NCI-H524 treated with DMSO at 0.1 percent for 48 hours (cell line): ENCODE data around the gene SPECC1.
"Not testable (repeated sequence)": the region's sequence is repeated elsewhere in the genome, so short reads cannot be mapped to it uniquely, and the experiment has no call there.

ENCODE experiments used
- DNase-seq: peaks from one replicate; lab custom pipeline; 2025; lab: John Stamatoyannopoulos, UW

Gene SPECC1

GRCh38 chr17:20313306-20313705 lies 304.1 kb downstream of the SPECC1 start:
- DNase-seq: no peak

- no peak for DNase-seq
Observed at GRCh38 chr17:20313891-20314290, 304.7 kb downstream of the SPECC1 start.

- DNase-seq: no peak
Observed at GRCh38 chr17:20314834-20315233, 305.7 kb downstream of the SPECC1 start.

GRCh38 chr17:20315311-20315710 lies 306.2 kb downstream of the SPECC1 start:
- DNase-seq: no peak

- DNase-seq: no peak
Observed at GRCh38 chr17:20315821-20316220, 306.7 kb downstream of the SPECC1 start.

GRCh38 chr17:20320535-20321229 lies 311.5 kb downstream of the SPECC1 start:
- not testable (repeated sequence) for DNase-seq

GRCh38 chr17:20321357-20321756 lies 312.2 kb downstream of the SPECC1 start:
- DNase-seq: not testable (repeated sequence)

GRCh38 chr17:20327739-20328138 lies 318.6 kb downstream of the SPECC1 start:
- not testable (repeated sequence) for DNase-seq

GRCh38 chr17:20351405-20351804 lies 342.2 kb downstream of the SPECC1 start:
- not testable (repeated sequence) for DNase-seq

- DNase-seq: not testable (repeated sequence)
Observed at GRCh38 chr17:20352567-20352966, 343.4 kb downstream of the SPECC1 start.

- DNase-seq: not testable (repeated sequence)
Observed at GRCh38 chr17:20363846-20364245, 354.7 kb downstream of the SPECC1 start.
